Natural killer cell (primary cell): Measurements from ENCODE around the gene SERGEF. TPM values are rescaled to one million over a fixed set of nuclear protein-coding genes. Genes with fewer than 3 reads are reported as not detected.

Source experiments
- ATAC-seq, 3 donors: fragments of 150-1000 bp in 2 of 3; fragments of 200-7000 bp in 1 of 3; cut with Tn5 transposase; 1 replicate in 1 of 3; 2 replicates in 2 of 3; pipeline ENCODE4 v1.10.0; 2021; ENCODE audit warnings: mild to moderate bottlenecking in 2 of 3, moderate library complexity in 2 of 3
- DNase-seq, 2 donors: peaks; one replicate each; pipeline versions ENCODE4 v3.0.0 to v3.0.0-alpha.2; 2013 to 2021; ENCODE audit warnings: mixed read lengths in 1 of 2
- H3K27ac ChIP-seq: one replicate; pipeline ENCODE4 v1.5.1; 2013; ENCODE audit warnings: mild to moderate bottlenecking, low read length
- H3K27me3 ChIP-seq: one replicate; pipeline ENCODE4 v1.6.1; 2013; ENCODE audit warnings: low read length; ENCODE audit not compliant: control insufficient read depth, insufficient read depth
- H3K36me3 ChIP-seq: one replicate; pipeline ENCODE4 v1.6.1; 2013; ENCODE audit warnings: low read length; ENCODE audit not compliant: control insufficient read depth, insufficient read depth
- H3K4me1 ChIP-seq: one replicate; pipeline ENCODE4 v1.6.1; 2013; ENCODE audit warnings: low read length; ENCODE audit not compliant: control insufficient read depth, insufficient read depth
- H3K4me3 ChIP-seq: one replicate; pipeline ENCODE4 v1.5.1; 2013; ENCODE audit warnings: low read length
- H3K9me3 ChIP-seq: one replicate; pipeline ENCODE4 v1.6.1; 2013; ENCODE audit warnings: low read length; ENCODE audit not compliant: control insufficient read depth, insufficient read depth
- H3K27ac Mint-ChIP-seq, 2 donors: one replicate each; pipeline ENCODE4 v1.8.0; 2022; ENCODE audit warnings: mild to moderate bottlenecking in 2 of 2, mixed read lengths in 2 of 2, moderate library complexity in 1 of 2
- H3K27me3 Mint-ChIP-seq, 2 donors: one replicate each; pipeline ENCODE4 v1.8.0; 2022; ENCODE audit warnings: low read depth in 2 of 2, mixed read lengths in 2 of 2
- H3K36me3 Mint-ChIP-seq: one replicate; pipeline ENCODE4 v1.8.0; 2022; ENCODE audit warnings: mixed read lengths
- H3K4me1 Mint-ChIP-seq, 2 donors: one replicate each; pipeline ENCODE4 v1.8.0; 2022; ENCODE audit warnings: mixed read lengths in 2 of 2
- H3K4me3 Mint-ChIP-seq: one replicate; pipeline ENCODE4 v1.8.0; 2022; ENCODE audit warnings: mild to moderate bottlenecking, moderate library complexity, mixed read lengths
- H3K9me3 Mint-ChIP-seq, 2 donors: one replicate each; pipeline ENCODE4 v1.8.0; 2022; ENCODE audit warnings: mixed read lengths in 2 of 2
- CTCF ChIP-seq: fragments of 200-600 bp; IDR thresholded peaks from one replicate; pipeline ENCODE4 v1.8.0; 2022; ENCODE audit warnings: antibody characterized with exemption
- WGBS: methylation state at CpG from one replicate; pipeline ENCODE4 v1.1.7; 2013; ENCODE audit warnings: missing lambda C conversion rate; ENCODE audit not compliant: insufficient coverage; 5-methylcytosine and 5-hydroxymethylcytosine counted together
- intact Hi-C: fragments of 100-400 bp; cut with micrococcal nuclease; formaldehyde crosslinking; loops from one replicate; pipeline ENCODE4 v1.14.2; 2022
- total RNA-seq, 4 donors: library from RNA; stranded (reverse); fragments of 120-200 nt in 1 of 4; gene quantifications; one replicate each; pipeline versions ENCODE4 v1.2.3 to v1.2.4, GENCODE V29; 2013 to 2022

SERGEF gene
- total RNA-seq, 3 donors from 2014 or later (not counting 1 experiment from before 2014, with no cell fraction given), result 67.5 to 78.6 (median 69.4) TPM

DNA sequence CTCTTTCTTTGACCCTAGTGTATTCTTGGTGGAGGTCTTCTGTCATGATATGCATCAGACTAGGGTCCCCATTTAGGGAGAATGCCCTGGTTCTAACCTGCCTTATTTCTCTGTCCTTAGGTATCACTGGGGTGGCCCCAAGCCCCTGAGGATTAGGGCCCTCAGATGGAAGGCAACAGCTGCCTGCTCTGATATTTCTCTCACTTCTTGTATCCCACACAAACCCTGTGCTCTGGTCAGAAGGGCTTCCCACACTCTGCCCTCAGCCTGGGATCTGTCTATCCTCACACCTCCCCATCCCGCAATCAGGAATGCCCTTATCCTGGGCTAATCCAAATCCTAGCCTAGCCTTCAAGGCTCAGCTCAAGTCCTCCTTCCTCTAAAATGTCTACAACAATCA, 202.8 kb downstream of the SERGEF start:
- ATAC-seq, result no peak

DNA sequence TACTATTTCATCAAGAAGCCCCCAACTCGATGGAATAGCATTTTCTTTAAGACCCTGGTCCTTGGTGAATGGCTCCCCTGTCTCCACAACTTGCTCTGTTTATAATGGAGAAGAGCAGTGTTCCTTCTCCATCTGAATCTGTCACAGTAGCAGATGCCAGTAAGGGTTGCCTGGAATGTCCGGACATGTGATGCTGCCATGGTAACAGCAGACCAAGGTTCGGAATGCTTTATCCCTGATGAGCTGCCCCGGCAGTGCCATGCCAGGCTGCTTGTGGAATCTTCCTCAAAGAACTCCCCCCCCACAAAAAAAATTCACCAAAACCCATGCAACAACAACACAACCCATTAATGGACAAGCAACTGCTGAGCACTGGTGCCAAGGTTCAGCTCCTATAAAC, 205.8 kb downstream of the SERGEF start:
- no peak for TF ChIP-seq CTCF
- H3K27me3 Mint-ChIP-seq, result no peaks in the 10 kb centered on the region
- Histone ChIP-seq H3K36me3 (no peaks in the 10 kb centered on the region), H3K9me3 (no peaks in the 10 kb centered on the region), H3K27ac (no peak overlapping the region), H3K4me3 (no peak overlapping the region), H3K4me1 (no peaks in the 10 kb centered on the region), H3K27me3 (no peaks in the 10 kb centered on the region)
- DNase-seq (no peak), ATAC-seq (no peak)
- peaks cover 0 to 12% of the 10 kb centered on the region in 2 donors for H3K4me1 Mint-ChIP-seq
- no peaks in the 10 kb centered on the region for H3K36me3 Mint-ChIP-seq
- no peak overlapping the region for H3K4me3 Mint-ChIP-seq
- peaks cover 0 to 2% of the 10 kb centered on the region in 2 donors for H3K9me3 Mint-ChIP-seq
- intact Hi-C loops, result no loop called here
- WGBS, result 91% methylated on average over 4 of the region's 4 CpGs
- no peak overlapping the region for H3K27ac Mint-ChIP-seq

More for the DNA sequence above, 202.8 kb downstream of the SERGEF start:
- Mint-ChIP-seq H3K4me1 (peaks cover 0 to 11% of the 10 kb centered on the region in 2 donors), H3K4me3 (no peak overlapping the region), H3K27ac (no peak overlapping the region), H3K36me3 (no peaks in the 10 kb centered on the region), H3K27me3 (no peaks in the 10 kb centered on the region), H3K9me3 (peaks cover 0 to 2% of the 10 kb centered on the region in 2 donors)
- no peaks in the 10 kb centered on the region for H3K4me1 ChIP-seq
- H3K36me3 ChIP-seq, result no peaks in the 10 kb centered on the region
- 97% methylated on average over 1 of the region's 1 CpG for WGBS
- no peak for TF ChIP-seq CTCF
- no peak overlapping the region for H3K27ac ChIP-seq
- no peaks in the 10 kb centered on the region for H3K27me3 ChIP-seq
- no peak for DNase-seq
- H3K4me3 ChIP-seq, result no peak overlapping the region
- intact Hi-C loops, result no loop called here
- H3K9me3 ChIP-seq, result no peaks in the 10 kb centered on the region

- Histone ChIP-seq H3K27ac (no peak overlapping the region), H3K27me3 (no peaks in the 10 kb centered on the region), H3K4me3 (no peak overlapping the region), H3K4me1 (no peaks in the 10 kb centered on the region), H3K9me3 (no peaks in the 10 kb centered on the region), H3K36me3 (no peaks in the 10 kb centered on the region)
- no peak overlapping the region for H3K4me3 Mint-ChIP-seq
- H3K27ac Mint-ChIP-seq, result no peak overlapping the region
- WGBS, result no CpG with 5 or more reads among the region's 1 CpG
- peaks cover 0 to 2% of the 10 kb centered on the region in 2 donors for H3K9me3 Mint-ChIP-seq
- intact Hi-C loops, result no loop called here
- DNase-seq (no peak), ATAC-seq (no peak)
- TF ChIP-seq CTCF, result no peak
- H3K27me3 Mint-ChIP-seq, result no peaks in the 10 kb centered on the region
- H3K4me1 Mint-ChIP-seq, result peaks cover 0 to 12% of the 10 kb centered on the region in 2 donors
- no peaks in the 10 kb centered on the region for H3K36me3 Mint-ChIP-seq
Measured at GRCh38 chr11:17805873-17806272, 207.0 kb downstream of the SERGEF start.

- no peak for TF ChIP-seq CTCF
- WGBS, result 90% methylated on average over 4 of the region's 4 CpGs
- H3K27me3 ChIP-seq, result no peaks in the 10 kb centered on the region
- Mint-ChIP-seq H3K27me3 (no peaks in the 10 kb centered on the region), H3K27ac (no peak overlapping the region), H3K9me3 (peaks cover 0 to 2% of the 10 kb centered on the region in 2 donors), H3K4me1 (peaks cover 0 to 12% of the 10 kb centered on the region in 2 donors), H3K36me3 (no peaks in the 10 kb centered on the region), H3K4me3 (no peak overlapping the region)
- DNase-seq, result no peak
- no peaks in the 10 kb centered on the region for H3K36me3 ChIP-seq
- H3K4me3 ChIP-seq, result no peak overlapping the region
- intact Hi-C loops, result no loop called here
- H3K27ac ChIP-seq, result no peak overlapping the region
- ATAC-seq, result peak in 2 of 3 donors; percentile 46 to 55
- no peaks in the 10 kb centered on the region for H3K4me1 ChIP-seq
- H3K9me3 ChIP-seq, result no peaks in the 10 kb centered on the region
Measured at GRCh38 chr11:17805043-17805442, 207.8 kb downstream of the SERGEF start.
